Measurements from ENCODE around the gene USP2. TPM values are rescaled to one million over a fixed set of nuclear protein-coding genes. Genes with fewer than 3 reads are reported as not detected.

Gene USP2
- total RNA-seq, 1 experiment from 2014 or later: 3.1 TPM

DNA sequence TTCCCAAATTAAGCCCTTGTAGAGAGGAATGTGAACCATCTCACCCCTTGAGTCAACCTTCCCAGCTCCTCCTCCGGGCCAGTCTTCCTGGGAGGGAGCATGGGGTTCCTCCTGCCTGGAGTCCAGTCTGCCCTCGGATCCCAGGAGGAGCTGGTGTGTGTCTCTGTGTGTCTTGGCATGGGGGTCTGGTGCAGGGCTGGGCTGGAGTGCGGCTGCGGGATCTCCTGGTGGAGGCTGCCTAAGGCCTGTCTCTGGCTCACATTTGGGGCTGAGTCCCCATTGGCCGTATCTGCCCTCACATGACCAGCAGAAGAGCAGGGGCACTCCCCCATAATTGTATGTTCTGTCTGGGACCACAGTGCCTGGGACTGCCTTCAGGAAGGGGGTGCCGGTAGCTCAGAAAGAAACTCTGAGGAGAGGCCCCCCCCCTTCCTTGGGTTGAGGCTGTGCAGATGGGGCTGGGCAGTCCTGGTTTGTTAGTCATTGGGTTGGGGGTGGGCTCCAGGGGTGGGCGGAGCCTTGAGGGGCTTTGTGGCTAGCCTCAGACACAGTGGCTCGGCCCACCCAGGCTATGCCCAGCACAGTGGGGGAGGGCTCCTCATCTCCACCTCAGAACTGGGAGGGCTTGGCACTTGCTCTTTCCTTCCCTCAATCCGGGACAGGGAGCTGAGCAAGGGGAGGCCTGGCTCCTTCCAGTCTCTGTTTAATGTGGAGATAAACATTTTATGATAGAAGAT lies 43.7 kb downstream of the USP2 start:
- Histone ChIP-seq H3K4me3 (ENCODE audit: low read depth in 2 of 2, low read length in 2 of 2) (0 out of 4 replicates have a peak overlapping the region, but pooled peaks of 1 of the 2 experiments have one; percentile 16), H3K4me1 (ENCODE audit: control insufficient read depth, insufficient read depth, low read length) (peaks cover 40% of the 10 kb centered on the region), H3K27me3 (ENCODE audit: control insufficient read depth, insufficient read depth, low read length) (no peaks in the 10 kb centered on the region), H3K9me3 (ENCODE audit: control insufficient read depth, insufficient read depth, low read depth, low read length) (no peaks in the 10 kb centered on the region), H3K27ac (ENCODE audit: low read length) (peak overlapping the region; percentile 40), H3K36me3 (ENCODE audit: control insufficient read depth, insufficient read depth, low read length) (no peaks in the 10 kb centered on the region)
- intact Hi-C loops (cut with micrococcal nuclease; ENCODE audit: unreplicated experiment): loop anchor here (2.0 to 5.0 kb wide), 2 partner anchors 35 to 137 kb away; no protein-coding TSS in a partner anchor
- ATAC-seq (peak; percentile 39), DNase-seq (ENCODE audit: low read depth, low spot score) (no peak)
- BruUV-seq (replicated peaks): no TSS peak
- CTCF ChIA-PET: interaction anchor here (0.5 to 3.5 kb wide), 26 partner anchors 10 to 739 kb away, joined by 3 to 43 read pairs (median 5); partner anchors contain the start of genes CBL, DPAGT1, USP2 and VPS11
- POLR2A ChIA-PET: interaction anchor here (0.6 to 1.3 kb wide), 6 partner anchors 18 to 392 kb away, joined by 3 to 13 read pairs (median 4); partner anchors contain the start of genes CBL and HINFP
- in situ Hi-C loops (cut with HindIII; ENCODE audit: low pct_unique_long_range_greater_than_20kb, low sequenced_read_pairs): no loop called here
- TF ChIP-seq, protein P1, sequence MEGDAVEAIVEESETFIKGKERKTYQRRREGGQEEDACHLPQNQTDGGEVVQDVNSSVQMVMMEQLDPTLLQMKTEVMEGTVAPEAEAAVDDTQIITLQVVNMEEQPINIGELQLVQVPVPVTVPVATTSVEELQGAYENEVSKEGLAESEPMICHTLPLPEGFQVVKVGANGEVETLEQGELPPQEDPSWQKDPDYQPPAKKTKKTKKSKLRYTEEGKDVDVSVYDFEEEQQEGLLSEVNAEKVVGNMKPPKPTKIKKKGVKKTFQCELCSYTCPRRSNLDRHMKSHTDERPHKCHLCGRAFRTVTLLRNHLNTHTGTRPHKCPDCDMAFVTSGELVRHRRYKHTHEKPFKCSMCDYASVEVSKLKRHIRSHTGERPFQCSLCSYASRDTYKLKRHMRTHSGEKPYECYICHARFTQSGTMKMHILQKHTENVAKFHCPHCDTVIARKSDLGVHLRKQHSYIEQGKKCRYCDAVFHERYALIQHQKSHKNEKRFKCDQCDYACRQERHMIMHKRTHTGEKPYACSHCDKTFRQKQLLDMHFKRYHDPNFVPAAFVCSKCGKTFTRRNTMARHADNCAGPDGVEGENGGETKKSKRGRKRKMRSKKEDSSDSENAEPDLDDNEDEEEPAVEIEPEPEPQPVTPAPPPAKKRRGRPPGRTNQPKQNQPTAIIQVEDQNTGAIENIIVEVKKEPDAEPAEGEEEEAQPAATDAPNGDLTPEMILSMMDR (IDR thresholded peaks at IDR 0.05): no peak
- TF ChIP-seq POLR2AphosphoS5 (IDR thresholded peaks at IDR 0.05; ENCODE audit: low read depth, low read length): 0 out of 2 replicates have a peak, but pooled peaks have one; percentile 19
- TF ChIP-seq SIN3A (IDR thresholded peaks at IDR 0.05; ENCODE audit: borderline replicate concordance, insufficient read depth, low read depth, low read length): no peak
- TF ChIP-seq TCF7L2 (IDR thresholded peaks at IDR 0.05; ENCODE audit: low read depth, low read length): no peak

DNA sequence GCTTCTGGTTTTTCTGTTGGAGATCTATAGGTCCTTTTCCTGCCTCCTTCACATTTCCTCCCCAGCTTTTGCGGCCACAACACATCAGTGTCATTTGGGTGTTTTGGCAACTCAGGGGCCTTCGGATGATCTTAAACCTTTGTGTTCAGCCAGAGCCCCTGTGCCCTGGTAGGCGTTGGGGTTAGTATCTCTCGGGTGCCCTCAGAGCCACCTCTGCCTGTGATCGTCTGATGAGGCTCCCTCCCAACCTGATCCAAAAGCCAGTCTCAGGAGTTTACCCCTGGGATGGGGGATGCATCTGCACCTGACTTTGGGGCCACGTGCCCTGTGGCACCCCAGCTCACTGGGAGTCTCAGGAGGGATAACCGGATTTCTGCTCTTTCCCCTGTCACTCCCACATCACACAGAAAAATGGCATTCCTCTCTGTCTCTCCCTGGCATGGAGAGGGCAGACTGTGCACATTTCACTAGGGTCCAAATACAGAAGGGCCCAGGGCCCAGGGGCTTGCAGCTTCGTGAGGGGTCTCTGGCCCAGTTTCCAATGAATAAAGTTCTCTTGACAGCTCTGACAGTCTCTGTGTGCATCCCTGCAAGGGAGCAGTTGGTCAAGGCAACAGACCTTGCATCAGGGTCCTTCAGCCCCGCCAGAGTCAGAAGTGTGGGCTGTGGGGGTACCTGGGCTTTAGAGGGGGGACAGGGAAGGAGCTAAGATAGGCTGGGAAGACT lies 44.6 kb downstream of the USP2 start:
- Histone ChIP-seq H3K4me3 (ENCODE audit: low read depth in 2 of 2, low read length in 2 of 2) (no peak overlapping the region), H3K27ac (ENCODE audit: low read length) (peak overlapping the region; percentile 40; the same call in 1 of the 2 replicates), H3K27me3 (ENCODE audit: control insufficient read depth, insufficient read depth, low read length) (no peaks in the 10 kb centered on the region), H3K9me3 (ENCODE audit: control insufficient read depth, insufficient read depth, low read depth, low read length) (no peaks in the 10 kb centered on the region), H3K4me1 (ENCODE audit: control insufficient read depth, insufficient read depth, low read length) (peaks cover 40% of the 10 kb centered on the region), H3K36me3 (ENCODE audit: control insufficient read depth, insufficient read depth, low read length) (no peaks in the 10 kb centered on the region)
- ATAC-seq (no peak), DNase-seq (ENCODE audit: low read depth, low spot score) (no peak)
- intact Hi-C loops (cut with micrococcal nuclease; ENCODE audit: unreplicated experiment) (loop anchor here (5.0 kb wide), 1 partner anchor 35 kb away; no protein-coding TSS in a partner anchor), in situ Hi-C loops (cut with HindIII; ENCODE audit: low pct_unique_long_range_greater_than_20kb, low sequenced_read_pairs) (no loop called here)
- TF ChIP-seq TCF7L2 (IDR thresholded peaks at IDR 0.05; ENCODE audit: low read depth, low read length) (no peak), SIN3A (IDR thresholded peaks at IDR 0.05; ENCODE audit: borderline replicate concordance, insufficient read depth, low read depth, low read length) (no peak), POLR2AphosphoS5 (IDR thresholded peaks at IDR 0.05; ENCODE audit: low read depth, low read length) (no peak)
- TF ChIP-seq, protein P1 (IDR thresholded peaks at IDR 0.05): no peak
- TF ChIP-seq, protein P2, sequence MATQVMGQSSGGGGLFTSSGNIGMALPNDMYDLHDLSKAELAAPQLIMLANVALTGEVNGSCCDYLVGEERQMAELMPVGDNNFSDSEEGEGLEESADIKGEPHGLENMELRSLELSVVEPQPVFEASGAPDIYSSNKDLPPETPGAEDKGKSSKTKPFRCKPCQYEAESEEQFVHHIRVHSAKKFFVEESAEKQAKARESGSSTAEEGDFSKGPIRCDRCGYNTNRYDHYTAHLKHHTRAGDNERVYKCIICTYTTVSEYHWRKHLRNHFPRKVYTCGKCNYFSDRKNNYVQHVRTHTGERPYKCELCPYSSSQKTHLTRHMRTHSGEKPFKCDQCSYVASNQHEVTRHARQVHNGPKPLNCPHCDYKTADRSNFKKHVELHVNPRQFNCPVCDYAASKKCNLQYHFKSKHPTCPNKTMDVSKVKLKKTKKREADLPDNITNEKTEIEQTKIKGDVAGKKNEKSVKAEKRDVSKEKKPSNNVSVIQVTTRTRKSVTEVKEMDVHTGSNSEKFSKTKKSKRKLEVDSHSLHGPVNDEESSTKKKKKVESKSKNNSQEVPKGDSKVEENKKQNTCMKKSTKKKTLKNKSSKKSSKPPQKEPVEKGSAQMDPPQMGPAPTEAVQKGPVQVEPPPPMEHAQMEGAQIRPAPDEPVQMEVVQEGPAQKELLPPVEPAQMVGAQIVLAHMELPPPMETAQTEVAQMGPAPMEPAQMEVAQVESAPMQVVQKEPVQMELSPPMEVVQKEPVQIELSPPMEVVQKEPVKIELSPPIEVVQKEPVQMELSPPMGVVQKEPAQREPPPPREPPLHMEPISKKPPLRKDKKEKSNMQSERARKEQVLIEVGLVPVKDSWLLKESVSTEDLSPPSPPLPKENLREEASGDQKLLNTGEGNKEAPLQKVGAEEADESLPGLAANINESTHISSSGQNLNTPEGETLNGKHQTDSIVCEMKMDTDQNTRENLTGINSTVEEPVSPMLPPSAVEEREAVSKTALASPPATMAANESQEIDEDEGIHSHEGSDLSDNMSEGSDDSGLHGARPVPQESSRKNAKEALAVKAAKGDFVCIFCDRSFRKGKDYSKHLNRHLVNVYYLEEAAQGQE (IDR thresholded peaks at IDR 0.05; ENCODE audit: insufficient read depth in 1 of 2, low read depth in 2 of 2, low read length in 1 of 2): no peak
- no TSS peak for BruUV-seq (replicated peaks)
- POLR2A ChIA-PET: interaction anchor here (0.6 to 0.7 kb wide), 2 partner anchors 131 to 391 kb away, joined by 3 to 5 read pairs; partner anchors contain the start of gene CBL
- CTCF ChIA-PET: interaction anchor here (1.1 to 3.5 kb wide), 4 partner anchors 14 to 138 kb away, joined by 3 to 43 read pairs (median 13); no protein-coding TSS in a partner anchor

All from Panc1 (cell line).